Adrenal gland (tissue), 5 donors: ENCODE results near the gene FSIP2.

ENCODE experiments used
- CTCF ChIP-seq, 6 experiments: fragments of 450-650 bp in 4 of 6; fragments of 200-600 bp in 2 of 6; sonication (generic) in 1 of 6; IDR thresholded peaks; 1 replicate in 5 of 6; 2 replicates in 1 of 6; pipeline versions ENCODE4 v1.5.1 to v1.8.0; 2016 to 2021; ENCODE audit warnings: antibody characterized with exemption in 6 of 6, mild to moderate bottlenecking in 2 of 6, moderate library complexity in 1 of 6
- POLR2A ChIP-seq, 2 donors: fragments of 450-650 bp; IDR thresholded peaks; one replicate each; pipeline ENCODE4 v1.6.1; 2017; ENCODE audit warnings: antibody characterized with exemption in 2 of 2, mild to moderate bottlenecking in 2 of 2, moderate library complexity in 1 of 2
- donor health status: DM: no; HTN: no; CAD: no.

- no peak for TF ChIP-seq POLR2A (IDR thresholded peaks at IDR 0.05)
- TF ChIP-seq CTCF (IDR thresholded peaks at IDR 0.05): no peak
Observed at GRCh38 chr2:185802926-185803325, 64.3 kb downstream of the FSIP2 start.
